ENCODE results near the gene PMP22. TPM values are rescaled to one million over a fixed set of nuclear protein-coding genes. Genes with fewer than 3 reads are reported as not detected.

Gene PMP22
- total RNA-seq, 1 experiment from 2014 or later = 1.7 TPM

DNA sequence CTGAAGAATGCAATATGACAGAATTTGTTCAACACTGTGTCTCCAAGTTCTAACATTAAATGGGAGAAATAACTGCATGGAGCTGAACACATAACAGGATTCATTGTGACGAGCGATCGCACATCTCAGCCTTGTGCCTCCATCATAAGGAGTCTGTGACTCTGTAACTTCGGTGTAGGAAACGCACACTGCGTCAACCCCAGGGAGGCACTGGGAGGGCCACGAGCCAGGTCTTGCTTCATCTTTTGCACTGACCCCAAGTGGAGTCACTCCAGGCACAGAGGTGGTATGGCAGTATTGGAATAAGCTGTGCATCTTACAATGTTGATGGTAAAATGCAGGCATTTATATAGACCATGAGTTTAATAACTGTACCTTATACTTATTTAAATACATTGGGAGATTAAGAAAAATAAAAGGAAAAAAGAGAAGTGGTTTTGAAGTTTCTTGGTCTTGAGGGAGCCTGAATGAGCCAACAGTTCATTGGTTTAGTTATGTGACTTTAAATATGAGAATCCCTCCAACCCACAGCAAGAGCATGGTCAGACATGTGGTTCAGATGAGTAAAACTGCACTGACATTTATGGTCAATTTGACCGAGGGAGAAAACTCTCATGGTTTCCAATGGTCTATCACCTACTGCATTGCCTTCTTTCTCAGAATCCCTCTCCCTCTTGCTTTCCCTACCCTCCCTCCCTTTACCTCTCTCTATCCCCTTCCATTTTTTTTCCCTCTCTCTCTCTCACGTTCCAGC is 5.7 kb upstream of the PMP22 start:
- CTCF ChIA-PET = no interaction called here
- H3K9me3 Mint-ChIP-seq (ENCODE audit: low read depth, unreplicated experiment) = no peaks in the 10 kb centered on the region
- no peak for DNase-seq
- TF ChIP-seq, protein P1, sequence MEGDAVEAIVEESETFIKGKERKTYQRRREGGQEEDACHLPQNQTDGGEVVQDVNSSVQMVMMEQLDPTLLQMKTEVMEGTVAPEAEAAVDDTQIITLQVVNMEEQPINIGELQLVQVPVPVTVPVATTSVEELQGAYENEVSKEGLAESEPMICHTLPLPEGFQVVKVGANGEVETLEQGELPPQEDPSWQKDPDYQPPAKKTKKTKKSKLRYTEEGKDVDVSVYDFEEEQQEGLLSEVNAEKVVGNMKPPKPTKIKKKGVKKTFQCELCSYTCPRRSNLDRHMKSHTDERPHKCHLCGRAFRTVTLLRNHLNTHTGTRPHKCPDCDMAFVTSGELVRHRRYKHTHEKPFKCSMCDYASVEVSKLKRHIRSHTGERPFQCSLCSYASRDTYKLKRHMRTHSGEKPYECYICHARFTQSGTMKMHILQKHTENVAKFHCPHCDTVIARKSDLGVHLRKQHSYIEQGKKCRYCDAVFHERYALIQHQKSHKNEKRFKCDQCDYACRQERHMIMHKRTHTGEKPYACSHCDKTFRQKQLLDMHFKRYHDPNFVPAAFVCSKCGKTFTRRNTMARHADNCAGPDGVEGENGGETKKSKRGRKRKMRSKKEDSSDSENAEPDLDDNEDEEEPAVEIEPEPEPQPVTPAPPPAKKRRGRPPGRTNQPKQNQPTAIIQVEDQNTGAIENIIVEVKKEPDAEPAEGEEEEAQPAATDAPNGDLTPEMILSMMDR (IDR thresholded peaks at IDR 0.05; ENCODE audit: unreplicated experiment) = no peak
- intact Hi-C loops (cut with micrococcal nuclease; ENCODE audit: unreplicated experiment) = no loop called here
- H3K27ac Mint-ChIP-seq (ENCODE audit: unreplicated experiment) = no peak overlapping the region
- no peaks in the 10 kb centered on the region for H3K36me3 Mint-ChIP-seq (ENCODE audit: insufficient read depth, unreplicated experiment)
- no TSS peak for BruUV-seq (replicated peaks)
- H3K4me3 Mint-ChIP-seq (ENCODE audit: low read depth, unreplicated experiment) = no peak overlapping the region
- peaks cover 37% of the 10 kb centered on the region for H3K27me3 Mint-ChIP-seq (ENCODE audit: unreplicated experiment)
- H3K4me1 Mint-ChIP-seq (ENCODE audit: low read depth, unreplicated experiment) = no peaks in the 10 kb centered on the region

DNA sequence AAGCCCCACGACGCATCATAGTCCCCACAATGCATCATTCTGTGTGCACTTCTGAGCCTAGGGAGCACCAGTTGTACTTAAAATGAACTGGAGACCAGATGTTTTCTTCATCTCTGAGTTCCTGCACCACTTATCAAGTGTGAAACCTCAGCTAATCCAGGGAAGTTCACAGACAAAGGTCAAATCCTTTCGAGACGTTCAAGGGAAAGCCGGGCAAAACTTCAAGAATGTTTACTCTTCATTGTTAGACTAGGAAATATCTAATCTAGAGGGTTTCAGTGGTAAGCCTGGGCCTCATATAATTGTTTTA is 4.6 kb upstream of the PMP22 start:
- Mint-ChIP-seq H3K36me3 (ENCODE audit: insufficient read depth, unreplicated experiment) (no peaks in the 10 kb centered on the region), H3K4me1 (ENCODE audit: low read depth, unreplicated experiment) (peaks cover 4% of the 10 kb centered on the region), H3K27me3 (ENCODE audit: unreplicated experiment) (peaks cover 45% of the 10 kb centered on the region), H3K4me3 (ENCODE audit: low read depth, unreplicated experiment) (no peak overlapping the region), H3K9me3 (ENCODE audit: low read depth, unreplicated experiment) (no peaks in the 10 kb centered on the region), H3K27ac (ENCODE audit: unreplicated experiment) (no peak overlapping the region)
- intact Hi-C loops (cut with micrococcal nuclease; ENCODE audit: unreplicated experiment) = no loop called here
- TF ChIP-seq, protein P1 (IDR thresholded peaks at IDR 0.05; ENCODE audit: unreplicated experiment) = no peak
- DNase-seq = no peak
- CTCF ChIA-PET = no interaction called here
- no TSS peak for BruUV-seq (replicated peaks)

DNA sequence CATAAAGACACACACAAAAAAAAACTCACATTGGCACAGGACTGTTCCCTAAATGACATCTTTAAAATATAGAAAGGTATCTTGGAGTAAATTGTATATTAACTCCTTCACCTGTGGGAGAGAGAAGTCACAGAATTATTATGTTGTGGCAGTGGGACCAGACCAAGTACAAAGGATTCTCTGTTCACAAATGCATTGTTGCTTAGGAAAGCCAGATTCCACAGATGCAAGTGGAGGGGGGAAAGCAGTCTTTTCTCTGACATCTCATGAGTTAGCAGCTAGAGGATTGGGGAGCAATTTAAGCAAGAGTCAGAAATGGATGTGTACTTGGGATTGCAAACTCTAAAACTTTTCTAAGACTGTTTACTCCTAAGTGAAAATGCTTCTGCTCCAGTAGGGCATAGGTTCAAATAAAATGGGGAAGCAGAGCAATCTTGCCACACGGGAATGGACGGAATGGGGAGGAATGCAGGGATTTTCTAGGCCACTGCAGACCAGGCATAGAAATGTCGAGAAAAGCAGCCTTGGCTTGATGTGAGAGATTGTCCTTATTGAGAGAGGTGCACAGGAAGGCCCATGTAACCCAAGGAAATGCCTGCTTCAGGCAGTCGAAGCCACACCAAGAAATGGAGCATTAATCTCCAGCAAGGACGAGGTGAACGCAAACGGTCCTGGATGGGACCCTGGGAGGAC is 4.1 kb upstream of the PMP22 start:
- CTCF ChIA-PET = no interaction called here
- no peak overlapping the region for H3K27ac Mint-ChIP-seq (ENCODE audit: unreplicated experiment)
- H3K4me1 Mint-ChIP-seq (ENCODE audit: low read depth, unreplicated experiment) = peaks cover 9% of the 10 kb centered on the region
- no peak overlapping the region for H3K4me3 Mint-ChIP-seq (ENCODE audit: low read depth, unreplicated experiment)
- H3K36me3 Mint-ChIP-seq (ENCODE audit: insufficient read depth, unreplicated experiment) = no peaks in the 10 kb centered on the region
- no peaks in the 10 kb centered on the region for H3K9me3 Mint-ChIP-seq (ENCODE audit: low read depth, unreplicated experiment)
- intact Hi-C loops (cut with micrococcal nuclease; ENCODE audit: unreplicated experiment) = no loop called here
- TF ChIP-seq, protein P1 (IDR thresholded peaks at IDR 0.05; ENCODE audit: unreplicated experiment) = no peak
- DNase-seq = no peak
- no TSS peak for BruUV-seq (replicated peaks)
- H3K27me3 Mint-ChIP-seq (ENCODE audit: unreplicated experiment) = peaks cover 50% of the 10 kb centered on the region

DNA sequence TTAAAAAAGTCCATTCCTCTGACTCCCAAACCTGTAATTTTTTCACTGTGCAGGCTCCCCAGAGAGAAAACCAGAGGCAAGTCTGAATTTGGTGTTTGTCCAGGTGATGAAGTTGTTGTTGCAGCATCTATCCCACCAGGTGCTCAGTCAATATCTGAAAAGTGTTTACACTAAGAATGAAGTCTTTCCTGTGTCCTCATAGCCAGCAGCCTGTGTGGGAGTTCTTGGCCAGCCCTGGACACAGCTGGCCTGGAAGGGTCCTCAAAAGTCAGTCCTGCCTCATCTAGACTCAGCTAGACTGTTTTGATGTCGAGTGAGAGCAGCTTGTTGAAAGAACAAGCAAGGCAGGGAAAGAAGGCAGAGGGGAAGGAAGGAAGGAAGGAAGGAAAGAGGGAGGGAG is 3.3 kb upstream of the PMP22 start:
- intact Hi-C loops (cut with micrococcal nuclease; ENCODE audit: unreplicated experiment) = no loop called here
- H3K27ac Mint-ChIP-seq (ENCODE audit: unreplicated experiment) = no peak overlapping the region
- TF ChIP-seq, protein P1 (IDR thresholded peaks at IDR 0.05; ENCODE audit: unreplicated experiment) = no peak
- H3K4me1 Mint-ChIP-seq (ENCODE audit: low read depth, unreplicated experiment) = peaks cover 10% of the 10 kb centered on the region
- no peak overlapping the region for H3K4me3 Mint-ChIP-seq (ENCODE audit: low read depth, unreplicated experiment)
- CTCF ChIA-PET = no interaction called here
- no peaks in the 10 kb centered on the region for H3K36me3 Mint-ChIP-seq (ENCODE audit: insufficient read depth, unreplicated experiment)
- no peak for DNase-seq
- BruUV-seq (replicated peaks) = no TSS peak
- H3K9me3 Mint-ChIP-seq (ENCODE audit: low read depth, unreplicated experiment) = no peaks in the 10 kb centered on the region
- peaks cover 51% of the 10 kb centered on the region for H3K27me3 Mint-ChIP-seq (ENCODE audit: unreplicated experiment)
